CD4-positive, alpha-beta T cell treated with Interleukin-4 for 4 hours (primary cell): ENCODE data around the gene ZNF621.

Experiments
- DNase-seq: peaks from one replicate; pipeline ENCODE4 v3.0.0-alpha.2; 2020

Gene ZNF621

DNA sequence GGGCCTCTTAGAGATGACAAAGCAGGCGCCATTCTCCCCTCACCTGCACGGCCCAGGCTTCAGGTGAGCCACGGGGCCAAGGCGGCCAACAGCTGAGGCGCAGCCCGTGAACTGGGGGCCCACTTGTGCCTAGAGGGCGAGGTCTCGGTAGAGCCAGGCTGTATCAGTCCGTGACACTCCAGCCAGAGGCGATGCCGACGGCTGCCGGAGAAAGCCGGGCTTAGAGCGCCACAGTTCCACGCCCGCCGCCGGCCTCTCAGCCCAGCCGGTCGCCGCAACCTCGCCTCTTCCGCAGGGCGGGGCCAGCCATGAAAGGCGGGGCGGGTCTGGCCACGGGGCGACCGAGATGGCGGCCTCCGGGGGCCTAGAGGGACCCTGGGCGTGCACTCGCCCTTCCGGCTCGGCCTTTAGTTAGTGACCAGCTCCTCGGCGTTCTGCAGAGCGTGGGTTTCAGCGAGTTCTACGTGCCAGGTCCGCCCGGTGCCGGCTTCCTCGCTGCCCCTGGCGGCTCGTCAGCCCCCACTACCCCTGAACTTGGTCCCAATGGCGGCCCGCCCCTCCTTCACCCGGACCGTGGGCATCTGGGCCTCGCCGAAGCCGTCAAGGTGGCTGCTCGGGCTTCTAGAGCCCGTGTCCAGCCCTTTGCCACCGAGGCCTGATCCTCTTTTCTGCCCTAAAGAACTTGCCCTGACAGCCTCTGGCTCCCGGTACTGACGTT is at the start of gene ZNF621:
ZNF621 (plus strand) TSS at position 393 of the 718 bp plus-strand sequence. CDS start 881 bp downstream, outside the sequence.
- peak; percentile 84 for DNase-seq

- DNase-seq, result peak; percentile 72
These were observed 48.0 kb upstream of the ZNF621 start, which contains the start of gene ZNF619 for GRCh38 chr3:40476478-40477470. TSS of gene ZNF619 (plus strand) at chr3:40477122. CDS start at chr3:40477980, 858 bp downstream.

- DNase-seq, result no peak
These were observed 47.1 kb upstream of the ZNF621 start for GRCh38 chr3:40477666-40478065.

DNA sequence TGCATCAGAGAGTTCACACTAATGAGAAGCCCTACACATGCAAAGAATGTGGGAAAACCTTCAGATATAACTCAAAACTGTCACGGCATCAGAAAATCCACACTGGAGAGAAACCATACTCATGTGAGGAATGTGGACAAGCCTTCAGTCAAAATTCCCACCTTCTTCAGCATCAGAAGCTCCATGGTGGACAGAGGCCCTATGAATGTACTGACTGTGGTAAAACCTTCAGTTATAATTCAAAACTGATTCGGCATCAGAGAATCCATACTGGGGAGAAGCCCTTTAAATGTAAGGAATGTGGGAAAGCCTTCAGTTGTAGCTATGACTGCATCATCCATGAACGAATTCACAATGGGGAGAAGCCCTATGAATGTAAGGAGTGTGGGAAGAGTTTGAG is 37.6 kb upstream of the ZNF621 start:
- no peak for DNase-seq

- DNase-seq, result no peak
These were observed 33.8 kb upstream of the ZNF621 start for GRCh38 chr3:40490916-40491315.

- no peak for DNase-seq
These were observed 30.1 kb upstream of the ZNF621 start for GRCh38 chr3:40494698-40495097.

DNA sequence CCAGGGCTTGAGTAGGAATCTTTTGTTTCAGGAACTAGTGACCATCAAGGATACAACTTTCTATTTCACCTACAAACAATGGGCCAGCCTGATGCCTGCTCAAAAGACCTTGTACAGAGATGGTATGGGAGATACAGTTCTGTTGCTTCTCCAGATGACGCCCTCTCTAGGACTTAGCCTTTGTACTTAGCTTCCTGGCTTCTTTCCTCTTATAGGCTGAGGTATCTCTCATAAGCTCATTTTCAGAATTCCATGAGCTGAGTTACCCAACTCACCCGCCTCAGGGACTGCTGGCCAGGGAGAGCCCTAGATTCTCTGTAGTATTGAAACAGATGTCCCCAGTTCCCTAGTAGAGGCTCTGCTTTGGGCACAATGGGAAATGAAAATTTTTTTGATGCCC is 27.5 kb upstream of the ZNF621 start:
- DNase-seq, result no peak

DNA sequence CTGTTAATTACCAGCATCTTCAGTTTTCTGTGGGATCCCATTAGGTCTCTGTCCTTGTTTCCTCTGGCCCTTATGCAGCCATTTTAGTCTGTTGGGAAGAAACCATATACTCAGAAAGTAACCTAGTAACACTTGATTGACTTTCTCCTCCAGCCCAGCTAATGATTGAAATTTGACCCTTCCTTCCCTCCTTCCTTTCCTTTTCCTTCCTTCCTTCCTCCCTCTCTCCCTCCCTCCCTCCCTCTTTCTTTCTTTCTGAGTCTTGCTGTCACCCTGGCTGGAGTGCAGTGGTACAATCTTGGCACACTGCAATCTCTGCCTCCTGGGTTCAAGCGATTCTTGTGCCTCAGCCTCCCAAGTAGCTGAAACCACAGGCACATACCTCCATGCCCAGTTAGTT is 24.8 kb upstream of the ZNF621 start:
- DNase-seq, result no peak

GRCh38 chr3:40502034-40502433 is 22.7 kb upstream of the ZNF621 start:
- no peak for DNase-seq

DNA sequence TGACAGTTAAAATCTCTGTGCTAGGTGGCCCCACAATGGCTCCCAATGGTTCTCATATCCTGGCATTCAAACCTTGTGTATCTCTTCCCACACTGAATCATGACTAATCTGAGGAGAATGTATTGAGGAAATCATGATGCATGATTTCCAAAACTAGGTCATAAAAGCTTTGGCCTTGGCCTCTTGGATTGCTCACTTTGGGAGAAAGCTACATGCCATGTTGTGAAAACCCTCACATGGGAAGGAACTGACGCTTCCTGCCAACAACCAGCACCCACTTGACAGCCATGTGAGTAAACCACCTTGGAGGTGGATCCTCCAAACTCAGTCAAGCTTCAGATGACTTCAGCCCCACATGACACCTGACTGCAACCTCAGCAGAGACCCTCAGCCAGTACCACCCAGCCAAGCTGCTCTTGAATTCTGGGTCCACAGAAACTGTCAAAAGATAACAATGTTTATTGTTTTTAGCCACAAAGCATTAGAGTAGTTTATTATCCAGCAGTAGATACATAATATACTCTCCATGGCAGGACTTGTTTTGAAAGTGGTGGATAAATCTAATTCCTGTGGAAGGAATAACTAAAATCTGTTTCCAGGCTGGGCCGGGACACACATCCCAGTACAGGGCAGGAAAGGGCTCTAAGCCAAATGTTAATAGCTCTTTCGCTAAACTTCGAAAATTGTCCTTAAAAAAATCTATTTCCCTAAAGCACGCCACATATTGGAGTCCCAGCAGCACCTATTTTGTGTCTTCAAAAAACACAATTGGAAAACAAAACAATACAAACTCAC is 19.9 kb upstream of the ZNF621 start:
- DNase-seq, result no peak

- DNase-seq, result peak; percentile 61
These were observed 18.9 kb upstream of the ZNF621 start, which contains the start of gene ZNF620 for GRCh38 chr3:40505599-40506462. TSS of gene ZNF620 (plus strand) at chr3:40506039. CDS start at chr3:40506353, 314 bp downstream.

DNA sequence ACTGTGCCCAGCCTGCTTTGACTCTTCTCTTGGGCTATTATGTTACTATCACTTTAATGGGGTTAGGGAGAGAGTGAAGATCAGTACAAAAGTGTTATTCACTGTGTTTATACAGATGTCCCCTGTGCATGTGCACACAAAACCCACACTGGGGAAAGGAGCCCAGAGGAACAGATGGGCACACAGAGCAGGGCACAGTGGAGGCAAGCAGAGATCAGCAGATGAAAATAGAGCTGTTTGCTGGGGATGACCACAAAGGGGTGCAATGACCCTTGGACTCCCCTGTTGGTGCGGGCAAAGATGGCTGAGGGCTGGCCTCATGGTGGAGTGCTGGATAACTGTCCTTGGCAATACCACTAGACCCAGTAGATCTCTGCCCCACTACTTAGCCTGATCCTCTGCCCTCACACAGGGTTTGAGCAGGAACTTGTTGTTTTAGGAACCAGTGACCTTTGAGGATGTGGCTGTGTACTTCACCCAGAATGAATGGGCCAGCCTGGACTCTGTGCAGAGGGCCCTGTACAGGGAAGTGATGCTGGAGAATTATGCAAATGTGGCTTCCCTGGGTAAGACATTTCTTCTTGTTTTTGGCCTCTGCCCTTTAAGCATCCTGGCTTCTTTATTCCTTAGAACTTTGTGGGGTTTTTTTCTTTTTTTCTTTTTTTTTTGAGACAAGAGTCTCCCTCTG is 13.6 kb upstream of the ZNF621 start:
- DNase-seq, result no peak

DNA sequence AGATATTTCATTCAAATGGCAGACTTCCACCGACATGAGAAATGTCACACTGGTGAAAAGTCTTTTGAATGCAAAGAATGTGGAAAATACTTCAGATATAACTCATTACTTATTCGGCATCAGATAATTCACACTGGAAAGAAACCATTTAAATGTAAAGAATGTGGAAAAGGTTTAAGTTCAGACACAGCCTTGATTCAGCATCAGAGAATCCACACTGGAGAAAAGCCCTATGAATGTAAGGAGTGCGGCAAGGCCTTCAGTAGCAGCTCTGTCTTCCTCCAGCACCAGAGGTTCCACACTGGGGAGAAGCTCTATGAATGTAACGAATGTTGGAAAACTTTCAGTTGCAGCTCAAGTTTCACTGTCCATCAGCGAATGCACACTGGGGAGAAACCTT is 8.6 kb upstream of the ZNF621 start:
- no peak for DNase-seq

- no peak for DNase-seq
These were observed 6.7 kb upstream of the ZNF621 start for GRCh38 chr3:40518067-40518466.

DNA sequence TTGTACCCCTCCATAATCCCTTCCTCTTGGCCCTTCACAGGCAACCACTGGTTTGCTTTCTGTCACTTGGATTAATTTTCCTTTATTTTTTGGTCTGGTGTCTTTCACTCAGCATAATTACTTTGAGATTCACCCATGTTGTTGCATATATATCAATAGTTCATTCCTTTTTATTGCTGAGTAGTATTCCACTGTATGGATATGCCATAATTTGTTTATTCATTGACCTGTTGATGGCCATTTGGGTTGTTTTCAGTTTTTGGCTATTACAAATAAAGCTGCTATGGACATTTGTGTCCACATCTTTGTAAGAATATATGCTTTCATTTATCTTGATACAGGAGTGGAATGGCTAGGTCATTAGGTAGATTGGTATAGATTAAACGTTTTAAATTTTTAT is 5.9 kb upstream of the ZNF621 start:
- no peak for DNase-seq

DNA sequence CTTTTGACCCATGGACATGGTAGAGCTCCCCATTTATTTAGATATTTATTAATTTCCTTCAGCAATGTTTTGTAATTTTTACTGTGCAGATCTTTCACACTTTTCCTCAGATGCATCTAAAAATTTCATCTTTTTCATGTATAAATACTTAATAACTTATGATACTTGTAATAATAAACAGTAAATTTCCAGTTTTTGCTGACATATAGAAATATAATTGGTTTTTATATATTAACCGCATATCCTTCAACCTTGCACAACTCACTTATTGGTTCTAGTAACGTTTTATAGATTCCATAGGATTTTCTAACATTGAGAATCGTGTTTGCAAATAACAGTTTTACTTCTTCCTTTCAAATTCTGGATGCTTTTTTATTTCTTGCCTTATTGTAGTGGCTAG is 3.5 kb upstream of the ZNF621 start:
- no peak for DNase-seq

- DNase-seq, result no peak
These were observed 979 bp upstream of the ZNF621 start for GRCh38 chr3:40523781-40524180.

- DNase-seq, result no peak
These were observed 565 bp upstream of the ZNF621 start for GRCh38 chr3:40524222-40524567.

DNA sequence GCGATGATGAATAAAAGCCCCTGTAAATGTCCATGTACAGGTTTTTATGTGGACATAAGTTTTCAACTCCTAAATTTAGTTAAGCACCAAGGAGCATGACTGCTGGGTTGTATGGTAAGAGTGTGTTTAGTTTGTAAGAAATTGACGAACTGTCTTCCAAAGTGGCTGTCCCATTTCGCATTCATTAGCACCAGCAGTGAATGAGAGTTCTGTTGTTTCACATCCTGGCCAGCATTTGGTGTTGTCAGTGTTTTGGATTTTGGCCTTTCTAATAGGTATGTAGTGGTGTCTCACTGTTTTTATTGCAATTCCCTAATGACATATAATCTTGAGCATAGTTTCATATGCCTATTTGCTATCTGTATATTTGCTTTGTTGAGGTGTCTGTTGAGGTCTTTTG is 3.7 kb downstream of the ZNF621 start:
- DNase-seq, result no peak

DNA sequence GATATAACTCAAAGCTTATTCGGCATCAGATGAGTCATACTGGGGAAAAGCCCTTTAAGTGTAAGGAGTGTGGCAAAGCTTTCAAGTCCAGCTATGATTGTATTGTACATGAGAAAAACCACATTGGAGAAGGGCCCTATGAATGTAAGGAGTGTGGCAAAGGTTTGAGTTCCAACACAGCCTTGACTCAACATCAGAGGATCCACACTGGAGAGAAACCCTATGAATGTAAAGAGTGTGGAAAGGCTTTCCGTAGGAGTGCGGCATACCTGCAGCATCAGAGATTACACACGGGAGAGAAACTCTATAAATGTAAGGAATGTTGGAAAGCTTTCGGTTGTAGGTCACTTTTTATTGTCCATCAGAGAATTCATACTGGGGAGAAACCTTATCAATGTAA is 7.5 kb downstream of the ZNF621 start:
- DNase-seq, result no peak

DNA sequence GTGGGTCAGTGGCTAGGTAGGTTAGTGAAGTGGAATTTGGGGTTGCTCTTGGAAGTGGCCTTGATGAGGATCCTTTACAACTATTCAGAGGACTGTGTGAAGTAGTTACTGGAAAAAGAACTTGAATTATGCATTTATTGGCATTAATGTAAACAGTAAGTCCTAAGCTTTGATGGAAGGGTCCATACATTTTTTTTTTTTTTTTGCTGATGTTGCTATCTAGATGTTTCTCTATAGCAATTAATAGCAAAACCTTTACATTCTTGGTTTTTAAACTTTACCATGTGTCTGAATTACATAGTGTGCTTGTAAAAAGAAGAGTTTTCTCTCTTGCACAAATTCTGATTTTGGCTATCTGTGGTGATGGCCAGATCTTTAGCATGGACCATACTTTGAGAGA is 9.5 kb downstream of the ZNF621 start:
- DNase-seq, result no peak
